Kidney tubule cell (primary cell): ENCODE measurements around the gene SFXN5.

Experiments used
- DNase-seq: peaks from one replicate; pipeline ENCODE4 v3.0.0-alpha.2; 2018; ENCODE audit warnings: low spot score

Gene SFXN5

DNA sequence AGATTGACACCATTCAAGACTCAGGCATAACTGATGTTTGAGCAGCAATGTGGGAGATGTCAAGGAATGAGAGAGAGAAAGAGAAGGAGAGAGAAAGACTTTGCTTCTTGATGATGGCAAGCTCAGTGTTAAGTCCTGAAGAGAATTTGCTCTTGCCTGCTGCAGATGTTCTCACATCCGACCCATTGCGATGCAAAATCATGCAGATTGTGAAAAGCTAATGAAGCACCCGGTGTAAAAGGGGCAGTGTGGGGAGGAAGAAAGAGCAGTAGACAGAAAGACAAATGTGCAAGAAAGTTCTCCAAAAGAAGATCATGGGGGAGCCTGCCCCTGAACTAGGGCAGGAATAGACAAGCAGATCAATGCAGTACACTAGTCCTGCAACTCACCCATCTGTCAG lies 96.5 kb downstream of the SFXN5 start:
- no peak for DNase-seq

DNA sequence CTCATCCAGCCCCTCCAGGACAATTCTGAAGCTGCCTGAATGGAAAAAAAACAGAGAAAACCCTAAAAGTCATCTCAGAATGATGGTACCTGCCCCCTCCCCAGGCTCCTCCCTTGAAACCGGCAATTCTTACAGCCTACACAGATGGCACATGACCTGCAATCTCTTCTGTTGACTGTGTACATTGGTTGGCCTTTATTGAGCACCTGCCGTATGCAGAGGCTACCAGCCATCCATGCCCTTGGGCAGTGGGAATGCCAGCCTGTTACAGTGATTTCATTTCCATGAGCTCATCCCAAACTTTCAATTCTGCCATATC lies 97.1 kb downstream of the SFXN5 start:
- no peak for DNase-seq

DNA sequence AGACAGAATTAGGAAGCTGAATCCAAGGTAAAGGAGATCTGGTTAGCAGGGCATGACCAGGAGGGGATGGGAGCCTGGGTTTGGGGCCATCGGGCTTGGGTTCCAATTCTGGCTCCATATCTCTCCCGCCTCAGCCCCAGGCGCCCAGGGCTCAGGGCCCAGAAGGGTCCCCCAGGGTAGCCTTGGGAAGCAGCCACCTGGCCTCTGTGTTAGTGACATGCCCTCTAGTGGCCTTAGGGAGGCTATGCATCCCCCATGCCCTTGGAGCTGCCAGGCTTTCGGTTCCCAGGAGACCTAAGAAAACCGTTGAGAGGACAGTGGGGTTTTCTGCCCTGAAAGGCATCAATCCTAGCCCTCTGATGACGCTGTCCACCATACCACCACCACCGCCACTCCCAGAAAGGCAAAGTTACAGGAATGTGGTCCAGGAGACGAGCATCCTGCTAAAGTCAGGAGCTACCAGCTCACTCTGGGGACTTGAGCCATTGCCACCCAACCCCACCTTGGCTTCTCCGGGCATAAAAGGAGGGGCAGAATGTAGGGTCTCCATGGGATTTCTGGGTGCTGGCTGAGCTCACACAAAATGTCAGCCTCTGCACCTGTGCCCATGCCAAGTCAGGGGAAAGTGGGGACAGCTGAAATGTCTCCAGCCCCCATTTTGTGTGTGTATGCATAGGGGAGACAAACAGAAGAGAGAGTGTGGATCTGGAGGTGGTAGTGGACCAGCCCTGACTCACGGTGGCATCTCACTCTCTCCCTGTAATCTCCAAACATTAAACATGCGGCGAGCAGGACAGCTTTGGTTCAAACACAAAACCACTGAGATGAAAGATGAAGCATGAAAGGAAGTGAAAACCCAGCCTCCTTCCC lies 97.7 kb downstream of the SFXN5 start:
- peak; percentile 64 for DNase-seq

DNA sequence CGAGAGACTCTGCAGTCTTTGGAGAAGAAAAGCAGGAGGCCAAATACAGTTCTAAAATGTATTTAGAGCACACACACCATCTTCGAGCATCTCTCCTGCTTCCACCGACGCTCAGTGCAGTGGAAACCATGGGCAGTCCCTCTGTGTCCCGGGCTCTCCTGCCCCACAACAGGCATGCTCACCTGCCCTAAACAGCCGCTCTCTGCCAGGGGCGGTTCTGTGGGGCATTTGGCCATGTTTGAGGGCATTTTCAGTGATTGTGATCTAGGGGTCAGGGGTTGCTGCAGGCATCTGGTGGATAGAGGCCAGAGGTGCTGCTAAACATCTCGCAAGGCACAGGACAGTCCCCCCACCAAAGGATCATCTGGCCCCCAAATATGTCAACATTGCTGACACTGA lies 98.4 kb downstream of the SFXN5 start:
- no peak for DNase-seq

DNA sequence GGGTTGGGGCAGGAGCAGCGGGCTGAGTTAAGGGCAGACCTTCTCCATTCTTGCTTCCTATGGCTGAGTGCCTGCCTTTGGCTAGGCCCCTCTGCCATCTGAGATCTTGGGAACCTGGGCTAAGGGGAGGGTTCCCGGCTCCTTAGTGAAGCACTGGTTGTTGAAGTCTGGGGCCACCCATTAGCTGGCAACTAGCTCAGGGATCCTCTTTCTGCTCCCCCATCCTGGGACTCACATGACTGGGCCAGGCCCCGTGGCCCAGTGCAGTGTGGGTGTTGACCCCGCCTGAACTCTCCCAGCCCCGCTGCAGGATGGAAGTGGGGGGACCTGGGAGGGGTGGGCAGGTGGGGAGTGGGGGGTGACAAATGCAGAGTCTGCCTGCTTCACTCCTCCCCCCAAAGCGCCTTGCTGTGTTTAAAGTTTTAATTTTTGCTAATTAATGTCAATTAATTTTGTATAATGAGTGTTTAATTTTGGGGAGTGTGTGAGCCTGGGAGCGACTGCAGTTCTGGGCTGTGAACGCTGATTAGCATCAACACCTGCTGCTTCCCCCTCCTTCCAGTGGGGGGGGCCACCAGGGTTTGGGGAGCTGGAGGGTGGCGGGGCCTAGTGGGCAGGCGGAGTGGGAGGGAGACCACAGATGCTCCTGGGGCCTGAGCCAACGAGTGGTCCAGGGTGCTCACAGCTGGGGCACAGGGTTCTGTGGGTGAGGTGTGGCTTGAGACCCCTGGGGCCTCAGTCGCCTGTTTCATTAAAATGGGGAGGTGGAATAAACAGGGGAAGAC lies 99.0 kb downstream of the SFXN5 start:
- DNase-seq, result no peak

DNA sequence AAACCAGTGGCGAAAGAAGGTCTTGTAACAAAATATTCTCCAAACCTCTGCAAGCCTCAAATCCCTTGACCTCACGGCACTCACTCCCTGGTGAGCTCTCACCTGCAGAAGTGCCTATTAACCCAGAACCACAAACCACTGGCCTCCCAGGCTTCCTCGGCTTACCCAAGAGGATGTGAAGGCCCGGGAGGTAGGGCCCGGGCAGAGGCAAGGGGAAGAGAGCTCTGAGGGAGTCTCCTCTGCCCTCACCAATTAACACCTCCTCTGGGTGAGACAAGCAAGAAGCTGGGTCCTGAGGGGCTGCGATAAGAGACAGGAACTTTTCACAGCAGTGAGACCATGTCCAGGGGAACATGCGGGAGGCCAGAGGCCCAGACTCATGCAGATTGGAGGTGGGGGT lies 100.5 kb downstream of the SFXN5 start:
- DNase-seq, result no peak

DNA sequence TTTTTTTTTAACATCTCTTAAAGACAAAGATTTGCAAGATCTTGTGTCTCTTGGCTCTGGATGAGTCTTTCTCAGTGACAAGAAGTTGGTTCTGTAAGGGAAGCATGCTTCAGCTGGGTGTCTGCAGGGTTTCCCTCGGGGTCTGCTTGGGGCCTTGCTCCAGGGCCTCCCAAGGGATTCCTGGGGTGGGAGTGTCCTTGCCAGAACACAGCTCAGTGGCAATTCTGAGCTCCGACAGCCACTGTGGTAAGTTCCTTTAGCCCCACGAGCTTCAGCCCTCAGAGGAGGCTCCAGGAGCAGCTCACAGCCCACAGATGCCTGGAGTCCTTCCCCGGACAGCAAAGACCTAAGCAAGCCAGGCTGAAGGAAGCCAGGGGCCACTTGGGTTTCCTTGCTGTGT lies 101.8 kb downstream of the SFXN5 start:
- no peak for DNase-seq

DNA sequence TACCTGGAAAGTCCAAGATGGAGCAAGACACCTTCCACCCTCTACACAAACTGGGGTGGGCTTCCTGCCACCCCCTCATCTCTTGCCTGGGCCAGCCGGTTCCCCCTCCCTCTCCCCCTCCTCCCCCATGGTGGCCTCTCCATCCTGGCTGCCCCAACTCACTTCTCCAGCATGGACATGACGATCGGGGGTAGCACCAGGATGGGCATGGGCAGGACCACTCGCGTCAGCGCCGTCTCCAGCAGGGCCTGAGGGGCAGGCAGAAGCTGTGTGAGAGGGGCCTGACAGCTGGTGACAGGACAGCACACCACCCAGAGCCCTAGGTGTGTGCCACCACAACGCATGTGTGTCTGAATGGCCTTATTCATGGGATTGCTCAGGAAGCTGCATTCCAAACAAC lies 103.2 kb downstream of the SFXN5 start:
- no peak for DNase-seq

DNA sequence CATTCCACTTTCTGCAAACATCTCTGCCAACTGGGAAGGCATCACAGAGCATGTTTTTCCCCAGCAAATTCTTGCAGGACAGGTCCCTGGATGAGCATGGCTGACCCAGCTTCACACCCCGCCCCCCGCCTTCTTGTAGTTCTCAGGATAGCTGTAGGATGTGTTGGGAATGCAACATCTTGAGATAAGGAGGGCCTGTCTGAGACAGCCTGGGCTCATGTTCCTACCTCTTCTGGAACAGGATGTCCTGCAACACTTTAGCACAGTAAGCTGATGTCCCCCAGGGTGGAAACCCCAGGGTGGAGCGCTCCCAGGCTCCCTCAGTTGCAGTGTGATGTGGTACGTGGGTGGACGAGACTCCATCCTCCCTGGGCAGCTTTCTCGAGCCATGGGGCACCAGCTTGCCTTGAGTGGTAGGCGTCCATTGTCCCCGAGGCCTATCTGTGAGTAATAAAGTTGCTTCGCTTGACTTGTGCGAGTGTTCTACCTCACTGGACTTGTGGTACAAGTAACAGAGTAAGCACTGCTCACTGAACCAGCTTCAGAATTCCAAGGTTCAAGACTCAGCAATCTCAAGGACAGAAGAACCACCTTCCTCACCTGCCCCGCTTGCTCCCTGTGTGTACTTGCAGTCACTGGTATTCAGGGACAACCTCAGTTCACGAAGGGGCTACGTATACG lies 105.6 kb downstream of the SFXN5 start:
- DNase-seq, result peak; percentile 88

DNA sequence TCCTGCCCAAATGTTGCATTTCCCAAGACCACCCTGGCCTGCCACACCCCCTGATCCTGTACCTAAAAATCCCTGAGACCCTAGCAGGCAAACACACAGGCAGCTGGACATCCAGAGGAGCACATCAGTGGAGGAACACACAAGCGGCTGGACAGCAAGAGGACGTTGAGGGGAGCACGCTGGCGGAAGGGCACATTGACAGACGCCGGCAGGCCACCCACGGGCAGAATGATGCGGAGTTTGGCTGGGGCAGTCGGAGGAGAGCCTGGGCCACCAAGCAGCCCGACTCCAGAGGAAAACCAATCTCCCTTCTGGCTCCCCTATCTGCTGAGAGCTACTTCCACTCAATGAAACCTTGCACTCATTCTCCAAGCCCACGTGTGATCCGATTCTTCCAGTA lies 106.5 kb downstream of the SFXN5 start:
- DNase-seq, result no peak

DNA sequence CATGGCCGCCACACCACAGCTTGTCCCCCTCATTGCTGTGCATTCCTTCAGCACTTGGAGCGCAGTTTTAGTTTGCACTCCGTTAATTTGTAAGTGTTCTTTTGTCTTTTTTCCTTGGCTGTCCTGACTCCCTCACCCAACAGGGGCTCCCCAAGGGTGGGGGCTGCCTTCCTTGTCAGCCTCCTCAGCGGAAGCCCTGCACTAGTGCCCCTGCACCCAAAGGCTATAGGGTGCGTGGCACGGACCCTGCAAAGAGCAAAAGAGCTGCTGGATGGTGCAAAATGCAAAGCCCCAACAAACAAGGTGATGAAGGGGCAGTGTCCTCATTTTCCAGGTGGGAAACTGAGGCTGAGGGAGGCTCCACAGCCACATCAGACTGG lies 107.4 kb downstream of the SFXN5 start:
- DNase-seq, result no peak

DNA sequence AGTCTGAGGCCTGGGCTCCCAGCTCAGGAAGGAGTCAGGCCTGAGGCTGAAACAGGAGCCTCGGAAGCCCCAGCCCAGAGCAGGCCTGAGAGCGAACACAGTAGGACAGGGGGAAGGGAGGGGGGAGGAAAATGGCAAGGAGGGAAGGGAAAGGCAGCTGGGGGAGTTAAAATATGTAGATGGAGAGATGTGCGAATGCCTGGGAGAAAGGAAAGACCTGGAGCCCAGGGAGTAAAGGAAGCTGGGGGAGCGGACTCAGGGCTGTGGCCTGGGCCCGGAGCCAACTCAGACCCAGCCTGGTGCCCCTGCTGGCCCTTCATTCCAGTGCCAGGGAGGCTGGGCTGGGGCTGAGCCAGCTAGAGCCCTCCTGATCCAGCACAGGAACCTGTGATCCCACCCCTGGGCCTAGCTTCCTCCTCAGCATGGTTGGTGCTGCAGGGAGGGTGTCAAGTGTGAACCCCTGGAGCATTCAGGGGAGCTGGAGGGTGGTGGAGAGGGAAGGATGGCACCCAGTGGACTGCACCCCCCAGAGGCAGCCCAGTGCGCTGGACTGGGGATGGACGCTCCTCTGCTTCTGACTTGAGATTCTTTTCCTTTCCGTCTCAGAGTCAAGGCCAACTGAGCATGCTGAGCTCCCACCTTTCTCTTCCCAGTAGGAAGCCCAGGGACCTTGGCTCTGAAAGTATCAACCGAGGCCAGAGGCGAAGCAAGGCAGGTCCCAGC lies 107.9 kb downstream of the SFXN5 start:
- DNase-seq, result peak; percentile 8

DNA sequence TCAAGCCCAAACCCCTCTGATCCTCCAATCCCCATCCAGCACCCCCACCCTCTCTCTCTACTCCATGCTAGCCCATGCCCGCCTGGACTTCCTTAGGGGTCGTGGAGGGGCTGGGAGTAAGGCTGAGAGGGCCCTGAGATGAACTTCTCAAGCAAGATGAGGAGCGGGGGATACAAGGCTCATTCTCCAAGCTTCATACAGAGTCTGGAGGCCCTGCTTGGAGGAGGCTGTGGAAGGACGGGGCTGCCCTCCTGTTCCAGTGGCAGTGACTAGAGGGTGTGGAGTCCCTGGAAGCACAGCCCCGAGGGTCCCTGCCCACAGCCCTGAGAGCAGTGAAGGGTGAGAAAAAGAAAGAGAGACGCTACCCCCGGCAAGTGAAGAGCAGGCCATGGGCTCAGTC lies 108.6 kb downstream of the SFXN5 start:
- DNase-seq, result no peak

DNA sequence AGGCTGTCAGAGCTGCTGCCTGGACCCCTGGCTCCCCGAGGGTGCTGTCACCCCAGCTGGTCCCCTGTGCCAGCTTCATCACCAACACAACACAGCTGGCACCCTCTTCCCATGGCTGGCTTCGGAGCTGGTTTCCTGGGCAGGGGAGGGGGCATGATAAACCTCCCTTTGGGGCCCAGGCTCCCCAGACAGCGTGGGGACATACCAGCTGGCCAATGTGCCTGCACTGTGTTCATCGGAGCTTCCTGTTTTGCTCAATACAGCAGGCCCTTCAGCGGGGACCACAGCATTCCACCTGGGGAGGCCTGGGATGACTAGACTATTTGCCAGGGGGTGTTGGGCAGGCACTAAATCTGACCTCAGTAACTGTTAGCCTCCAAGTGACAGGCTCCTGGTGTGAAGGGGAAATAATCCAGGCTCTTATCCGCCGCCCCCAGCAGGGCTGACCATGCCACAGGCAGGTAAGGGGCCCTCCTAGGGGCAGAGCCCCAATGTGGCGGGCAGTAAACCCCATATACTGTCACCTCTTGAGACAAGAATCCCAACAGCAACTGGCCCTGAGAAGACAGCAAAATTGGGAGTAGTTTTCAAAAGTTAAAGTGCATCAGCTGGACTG lies 109.6 kb downstream of the SFXN5 start:
- DNase-seq, result no peak

DNA sequence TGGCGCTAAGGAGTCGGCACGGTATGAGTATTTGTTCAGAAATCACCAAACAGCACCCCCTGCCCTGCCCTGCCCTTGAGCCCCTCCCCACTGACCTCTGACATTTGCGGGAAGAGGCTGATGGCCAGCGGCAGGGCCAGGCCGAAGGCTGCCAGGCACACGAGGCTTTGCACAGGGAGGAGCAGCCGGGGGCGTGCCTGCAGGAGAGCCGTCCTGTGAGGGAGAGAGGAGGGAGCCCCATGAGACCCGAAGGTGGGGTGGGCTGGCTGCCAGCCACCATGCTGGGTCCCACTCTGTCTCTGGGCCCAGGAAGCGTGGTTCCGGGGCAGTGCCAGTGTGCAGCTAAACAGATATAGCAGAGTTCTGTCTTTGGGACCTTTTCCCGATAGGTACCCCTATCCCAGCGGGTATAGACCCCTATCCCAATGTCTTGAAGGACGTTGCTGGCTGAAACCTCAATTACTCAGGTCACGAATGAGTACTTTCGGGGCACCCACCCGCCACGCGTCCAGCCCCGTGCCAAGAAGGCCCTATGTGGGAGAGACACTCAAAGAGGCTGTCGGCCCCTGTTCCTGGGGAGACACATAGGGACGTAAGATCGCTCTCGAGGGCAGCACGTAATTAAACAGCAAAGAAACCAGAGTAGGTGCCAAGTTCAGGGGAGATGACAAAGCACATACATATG lies 110.3 kb downstream of the SFXN5 start:
- no peak for DNase-seq

DNA sequence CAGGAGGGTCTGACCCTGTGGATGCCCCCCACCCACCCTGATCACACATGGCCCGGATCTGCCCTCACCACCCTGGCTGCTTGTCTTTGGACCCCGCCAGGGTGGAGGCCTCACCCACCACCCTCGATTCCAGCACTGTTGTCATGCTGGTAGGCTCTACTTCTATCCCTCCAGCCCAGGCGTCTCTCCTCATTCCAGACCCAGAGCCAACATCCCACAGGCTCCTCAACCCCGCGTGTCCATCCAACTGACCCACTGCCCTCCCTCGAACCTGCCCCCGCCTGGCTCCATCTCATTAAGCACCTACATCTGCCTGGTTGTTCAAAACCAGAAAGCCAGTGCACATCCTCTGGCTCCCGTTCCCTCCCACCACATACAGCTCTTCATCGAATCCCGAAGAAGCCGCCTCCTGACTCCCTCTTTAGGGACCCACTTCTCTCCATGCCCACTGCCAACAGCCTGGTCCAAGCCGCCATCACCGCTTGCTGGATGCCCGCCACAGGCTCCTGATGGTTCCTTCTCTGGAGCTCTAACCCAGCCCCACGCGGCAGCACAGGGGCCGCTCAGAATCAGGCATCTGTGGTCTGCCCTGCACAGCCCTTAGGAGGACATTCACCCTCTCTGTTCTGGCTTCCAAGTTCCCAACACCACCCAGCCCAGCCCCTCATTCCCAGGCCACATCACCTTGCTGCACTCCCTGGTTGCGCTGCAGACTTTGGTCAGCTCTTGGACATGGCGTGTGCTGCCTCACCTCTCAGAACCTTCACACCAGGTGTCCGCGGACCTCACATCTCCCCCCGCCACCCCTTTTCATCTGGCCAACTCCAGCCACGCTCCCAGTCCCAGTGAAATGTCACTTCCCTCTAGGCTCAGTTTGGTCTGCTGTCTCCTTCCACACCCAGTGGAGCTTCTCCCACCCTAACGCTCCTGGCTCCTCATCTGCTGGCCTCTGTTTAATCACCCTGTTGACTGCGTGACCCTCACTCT lies 111.2 kb downstream of the SFXN5 start:
- DNase-seq, result no peak

DNA sequence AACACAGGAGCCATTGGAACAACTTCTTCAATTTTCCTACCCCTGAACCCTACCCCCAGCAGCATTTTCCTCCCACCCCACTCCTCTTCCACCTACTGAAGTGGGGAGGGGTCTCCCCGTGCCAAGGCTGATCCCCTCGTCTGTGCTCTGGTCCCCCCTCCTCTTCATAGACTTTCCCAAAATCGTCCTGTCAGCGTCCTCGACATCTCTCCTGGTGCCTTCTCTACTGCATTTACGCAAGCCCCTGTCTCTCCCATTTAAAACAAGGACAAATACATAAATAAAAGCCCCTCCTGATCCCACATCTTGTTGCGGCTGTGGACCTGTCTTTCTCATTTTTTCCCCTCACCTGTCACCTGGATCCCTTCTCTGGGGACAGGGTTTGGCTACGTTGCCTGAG lies 112.0 kb downstream of the SFXN5 start:
- no peak for DNase-seq

DNA sequence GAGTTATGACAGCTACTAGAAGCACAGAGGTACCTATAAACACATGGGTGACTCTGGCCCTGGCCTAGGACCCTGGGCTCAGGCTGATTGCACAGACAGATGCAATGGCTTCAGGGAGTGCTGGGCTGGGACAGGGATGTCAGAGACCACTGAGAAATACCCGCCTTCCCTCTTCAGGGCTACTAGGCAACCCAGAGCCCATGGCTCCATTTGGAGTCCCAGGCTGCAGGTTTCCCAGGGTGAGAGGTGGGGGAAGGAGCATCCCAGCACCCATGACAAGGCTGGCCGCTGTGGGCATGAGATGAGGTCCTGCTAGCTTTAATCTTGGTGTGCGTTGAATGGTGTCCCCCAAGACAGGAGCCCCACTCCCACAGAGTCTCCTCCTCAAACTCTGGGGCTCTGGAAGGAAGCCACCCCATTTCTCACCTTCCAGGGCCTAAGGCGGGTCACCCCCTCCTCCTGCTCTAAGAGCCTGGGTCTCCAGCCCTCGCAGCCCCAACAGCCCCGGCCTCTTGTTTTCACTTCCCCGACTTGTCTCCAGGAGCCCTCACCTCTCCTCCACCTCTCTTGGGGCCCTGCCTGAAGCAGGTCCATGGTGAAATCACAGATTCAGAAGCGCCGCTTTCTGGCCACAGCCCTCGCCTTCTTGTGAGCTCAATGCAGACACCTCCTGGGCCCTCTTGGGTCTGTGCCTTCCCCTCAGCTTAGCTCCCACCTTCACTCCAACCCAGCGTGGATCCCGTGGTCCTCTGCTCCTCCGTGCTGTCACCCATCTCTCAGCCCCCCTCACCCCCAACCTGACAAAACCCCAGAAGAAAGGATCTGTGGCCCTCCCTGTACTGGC lies 112.7 kb downstream of the SFXN5 start:
- no peak for DNase-seq

DNA sequence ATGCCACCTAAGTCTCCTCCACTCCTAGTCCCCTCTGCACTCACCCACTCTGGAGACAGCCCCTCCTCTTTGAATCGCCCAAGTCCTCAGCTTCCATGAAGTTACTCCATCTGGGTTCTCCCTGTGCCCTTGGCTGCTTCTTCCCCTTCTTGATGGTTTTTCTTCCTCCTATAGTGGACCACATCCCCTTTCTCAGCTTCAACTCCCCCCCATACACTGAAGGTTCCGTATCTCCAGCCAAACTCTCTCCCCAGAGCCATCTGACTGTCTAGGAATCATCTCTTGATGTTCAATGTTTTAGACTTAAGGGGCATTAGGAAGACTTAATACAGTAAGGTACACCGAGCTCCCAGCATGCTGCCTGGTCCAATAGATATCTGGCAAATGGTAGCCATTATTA lies 114.6 kb downstream of the SFXN5 start:
- no peak for DNase-seq
